AG08395 (cell line): Measurements from ENCODE around the gene HIVEP2.

Experiments
- DNase-seq: peaks from one replicate; pipeline ENCODE4 v3.0.0; 2012; ENCODE audit warnings: mixed read lengths, low spot score

Gene HIVEP2

DNA sequence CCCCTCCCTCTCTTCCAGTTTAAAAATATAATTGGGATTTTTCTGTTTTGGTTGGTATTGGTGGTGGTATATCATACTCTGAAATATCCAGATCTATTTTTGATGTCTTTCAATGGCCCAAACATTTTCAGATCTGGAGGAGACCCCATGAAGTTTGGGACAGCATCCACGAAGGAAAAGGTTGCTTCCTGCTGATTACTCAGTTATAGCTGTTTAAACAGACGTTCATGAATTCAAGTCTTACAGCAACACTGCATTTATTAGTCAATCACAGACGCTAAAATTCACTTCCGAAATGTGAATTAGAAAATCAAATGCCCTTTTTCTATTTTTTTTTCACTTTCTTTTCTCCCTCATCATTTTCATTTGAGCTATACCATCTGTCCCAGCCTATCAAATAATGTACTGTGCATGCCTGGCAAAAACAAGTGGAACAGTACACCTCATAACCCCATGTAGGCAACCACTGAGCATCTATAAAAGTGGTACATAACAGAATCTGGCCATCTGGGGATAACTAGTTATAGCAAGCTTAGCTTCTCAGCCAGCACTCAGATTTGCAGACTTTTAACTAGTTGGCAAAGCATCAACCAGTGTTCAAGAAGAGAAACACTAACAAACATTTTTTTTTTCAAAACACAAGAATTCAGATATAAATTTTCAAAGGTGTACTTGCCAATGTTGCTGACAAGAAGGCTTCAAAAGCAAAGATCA, 124.5 kb downstream of the HIVEP2 start:
- DNase-seq, result no peak

DNA sequence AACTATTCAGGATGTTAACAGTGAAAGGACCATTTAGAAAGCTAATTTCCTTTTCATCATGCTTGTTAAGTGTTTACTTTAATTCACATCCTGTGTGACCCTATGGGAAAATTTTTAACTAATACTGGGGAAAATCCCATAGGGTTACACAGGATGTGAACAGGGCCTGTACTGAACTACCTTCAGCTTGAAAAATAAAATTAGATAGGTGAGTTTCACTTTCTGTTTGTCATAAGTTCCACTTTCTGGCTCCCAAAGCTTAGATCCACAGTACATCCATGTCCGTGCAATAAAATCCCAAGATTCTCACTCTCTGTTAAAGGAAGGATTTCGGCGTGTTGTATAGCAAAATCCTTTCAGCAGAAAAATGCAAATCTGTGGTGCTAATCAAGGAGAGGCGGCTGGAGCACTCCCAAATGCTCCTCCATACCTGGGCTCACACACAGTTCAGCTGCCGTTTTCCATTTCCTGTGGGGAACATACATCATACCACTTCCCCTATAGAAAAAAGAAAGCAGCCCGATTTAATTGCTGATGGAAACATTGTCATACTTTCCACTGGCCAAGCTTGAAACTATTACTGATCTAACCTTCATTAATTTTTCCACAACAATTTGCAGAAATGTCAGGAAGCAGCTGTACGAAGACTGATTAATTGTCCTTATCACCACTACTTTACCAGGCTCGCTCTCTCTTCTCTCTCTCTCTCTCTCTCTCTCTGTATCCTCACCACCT, 125.2 kb downstream of the HIVEP2 start:
- DNase-seq, result no peak

DNA sequence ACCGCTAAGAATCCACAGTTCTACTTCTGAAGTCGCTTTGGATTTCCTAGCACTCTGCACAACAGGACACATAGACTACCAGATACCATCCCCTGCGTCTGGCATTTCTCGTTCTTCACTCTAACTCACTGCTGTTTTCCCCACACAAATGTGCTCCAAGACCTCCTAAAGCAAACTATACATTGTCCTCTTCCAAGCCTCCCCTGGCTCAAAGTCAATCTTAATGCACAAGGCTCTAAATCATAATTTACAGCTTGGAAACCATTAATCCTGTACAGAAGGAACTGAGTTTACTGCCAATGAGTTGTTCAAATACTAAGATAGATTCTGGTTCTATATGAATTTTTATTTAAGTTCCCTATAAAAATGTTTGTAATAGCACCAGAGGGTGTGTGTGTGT, 128.5 kb downstream of the HIVEP2 start:
- no peak for DNase-seq

DNA sequence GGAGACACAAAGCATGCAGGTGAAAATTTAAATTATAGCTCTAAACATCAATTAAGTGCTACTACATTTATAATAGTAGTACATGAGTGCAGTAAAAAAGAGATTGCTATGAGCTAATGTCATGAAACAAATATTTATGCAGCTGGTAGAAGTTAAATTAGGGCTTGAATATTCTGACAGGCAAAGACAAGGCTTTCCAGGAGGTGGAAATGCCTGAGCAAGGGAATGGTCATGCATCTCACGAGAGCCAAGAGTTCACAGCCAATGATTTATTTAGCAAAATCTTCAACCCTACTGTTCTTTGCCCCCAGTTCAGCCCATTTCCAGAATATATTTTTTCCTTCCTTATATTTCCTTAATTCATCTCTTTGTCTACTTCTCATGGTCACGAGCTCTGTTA, 128.9 kb downstream of the HIVEP2 start:
- no peak for DNase-seq

DNA sequence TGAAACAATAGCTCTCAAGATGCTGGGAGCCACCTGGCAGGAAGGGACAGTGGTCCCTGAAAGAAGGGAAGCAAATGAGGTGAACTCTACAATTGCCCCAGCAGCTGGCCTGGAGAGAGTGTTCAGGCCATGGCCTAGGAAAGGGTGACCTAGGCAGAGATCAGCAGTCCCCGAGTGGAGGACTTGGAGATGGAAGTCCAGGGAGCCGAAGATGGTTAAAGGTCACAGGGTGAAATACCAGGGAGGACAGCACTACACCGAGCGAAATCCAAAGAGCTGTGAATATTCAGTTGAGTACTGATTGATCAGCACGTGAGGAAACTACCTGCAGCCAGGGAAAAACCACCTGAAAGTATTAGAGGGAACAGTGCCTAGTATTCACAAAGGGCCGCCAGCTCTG, 133.1 kb downstream of the HIVEP2 start:
- DNase-seq, result no peak

DNA sequence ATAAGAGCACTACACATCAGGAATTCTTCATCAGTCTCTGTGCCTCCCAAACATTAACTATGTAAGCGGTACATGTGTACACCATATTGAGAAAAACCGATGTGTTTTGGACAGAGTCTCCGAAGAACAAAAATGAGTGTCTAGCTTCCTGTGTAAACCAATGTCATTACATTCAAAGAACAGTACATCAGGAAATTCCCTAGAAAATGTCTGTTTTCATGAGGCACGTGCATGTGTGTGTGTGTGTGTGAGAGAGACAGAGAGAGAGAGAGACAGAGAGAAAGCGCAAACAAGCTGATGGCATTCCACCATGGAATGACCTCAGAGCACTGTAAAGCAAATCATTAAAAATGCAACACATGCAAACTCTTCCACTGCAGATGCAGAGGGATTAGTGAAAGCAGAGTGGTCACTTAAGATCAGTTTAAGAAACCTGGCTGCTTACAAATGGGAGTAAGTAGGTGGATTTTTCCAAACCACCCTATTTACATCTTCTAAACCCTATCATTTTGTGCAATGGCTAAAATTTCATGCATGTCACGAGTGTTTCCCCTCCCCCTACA, 133.9 kb downstream of the HIVEP2 start:
- peak; percentile 39 for DNase-seq

DNA sequence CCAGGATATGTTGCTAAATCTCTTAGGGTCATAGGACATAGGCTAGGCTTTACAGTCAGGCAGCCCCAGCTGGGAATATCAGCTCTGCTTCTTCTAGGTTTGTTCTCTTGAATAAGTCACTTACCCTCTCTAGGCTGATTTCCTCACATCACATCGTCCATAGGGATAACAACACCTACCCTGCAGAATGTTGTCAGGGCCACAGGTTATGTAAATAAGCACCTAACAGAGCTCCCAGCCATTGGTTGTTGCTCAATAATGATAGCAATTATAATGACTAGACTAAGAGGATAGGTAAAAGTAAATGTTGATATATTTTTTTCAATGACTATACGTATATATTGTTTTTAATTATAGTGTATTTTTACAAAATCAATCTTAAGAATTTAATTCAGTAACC, 135.0 kb downstream of the HIVEP2 start:
- DNase-seq, result no peak

DNA sequence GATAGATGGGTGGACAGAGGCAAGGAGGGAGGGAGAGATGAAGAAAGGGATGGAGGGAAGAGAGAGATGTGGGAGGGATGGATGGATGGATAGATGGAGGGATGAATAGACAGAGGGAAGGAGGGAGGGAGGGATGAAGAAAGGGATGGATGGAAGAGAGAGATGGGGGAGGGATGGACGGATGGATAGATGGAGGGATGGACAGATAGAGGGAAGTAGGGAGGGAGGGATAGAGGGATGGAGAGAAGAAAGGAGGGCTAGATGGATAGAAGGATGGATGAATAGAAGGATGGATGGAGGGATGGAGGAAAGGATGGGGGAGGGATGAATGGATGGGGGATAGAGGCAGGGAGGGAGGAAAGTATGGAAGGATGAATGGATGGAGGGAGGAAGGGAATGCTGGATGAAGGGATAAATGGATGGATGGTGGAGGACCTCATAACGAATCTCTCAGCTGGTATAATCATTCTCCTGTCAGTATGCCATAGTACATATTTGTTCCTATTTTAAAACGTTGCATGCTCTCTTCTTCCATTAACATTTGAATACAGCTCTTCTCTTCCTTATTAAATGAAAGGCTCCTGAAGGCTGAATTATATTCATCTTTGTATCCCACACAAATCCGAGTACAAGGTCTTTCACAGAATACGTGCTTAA, 136.4 kb downstream of the HIVEP2 start:
- no peak for DNase-seq

DNA sequence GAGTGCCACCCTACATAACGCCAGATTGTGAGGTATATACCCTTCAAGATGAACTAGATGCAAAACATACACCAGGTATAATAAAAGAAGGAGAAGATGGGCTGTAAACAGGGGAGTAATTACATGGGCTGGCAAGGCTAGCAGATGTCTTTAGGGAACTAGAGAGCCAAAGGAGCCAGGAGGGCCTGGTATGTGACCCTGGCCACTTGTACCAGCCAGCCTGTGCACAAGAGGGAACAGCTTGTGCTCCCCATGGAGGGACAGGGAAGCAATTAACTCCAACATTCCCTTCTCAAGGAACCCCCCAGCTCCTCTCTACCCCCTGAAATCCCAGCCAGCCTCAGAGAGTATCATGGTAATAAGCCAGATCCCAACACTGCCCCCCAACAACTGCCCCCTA, 139.9 kb downstream of the HIVEP2 start:
- no peak for DNase-seq

DNA sequence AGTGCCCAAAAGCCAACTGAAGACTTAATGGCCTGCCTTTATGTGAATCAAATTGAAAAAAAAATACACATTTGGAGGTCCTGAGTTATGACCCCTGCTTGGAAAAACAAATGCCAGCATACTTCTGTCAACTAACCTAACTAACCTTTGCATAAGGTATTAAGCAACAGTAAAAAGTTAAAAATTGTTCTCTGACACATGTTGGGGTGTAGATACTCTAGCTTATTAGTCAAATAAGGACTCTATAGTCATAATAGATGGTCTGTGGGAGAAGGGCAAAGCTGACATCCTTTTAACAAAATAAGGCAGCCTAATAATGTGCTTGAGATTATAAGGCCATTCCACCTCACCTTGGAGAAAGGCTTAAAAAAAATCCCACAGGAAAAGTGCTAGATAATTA, 140.5 kb downstream of the HIVEP2 start:
- no peak for DNase-seq

DNA sequence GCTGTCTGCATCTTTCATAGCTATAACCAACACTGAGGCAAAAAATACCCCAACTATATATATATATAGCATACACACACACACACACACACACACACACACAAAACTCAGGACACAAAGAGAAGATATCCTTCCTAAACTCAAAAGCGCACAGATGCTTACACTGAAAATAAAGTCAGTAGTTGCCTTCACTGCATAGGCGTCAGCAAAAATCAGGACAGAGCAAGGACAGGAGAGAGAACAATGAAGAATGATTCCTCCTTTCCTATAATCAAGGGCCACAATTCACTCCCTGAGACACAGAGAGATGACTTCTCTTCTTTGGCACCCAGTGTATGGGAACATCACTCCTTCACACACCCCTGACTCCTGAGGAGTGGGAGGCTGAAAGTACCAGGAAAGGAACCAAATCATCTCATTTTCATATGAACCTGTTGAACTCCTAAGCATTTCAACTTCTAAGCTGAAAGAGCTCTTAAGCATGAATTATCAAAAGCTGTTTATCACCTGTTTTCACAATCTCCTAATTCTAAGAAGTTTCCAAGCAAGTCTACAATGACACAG, 141.4 kb downstream of the HIVEP2 start:
- DNase-seq, result no peak

DNA sequence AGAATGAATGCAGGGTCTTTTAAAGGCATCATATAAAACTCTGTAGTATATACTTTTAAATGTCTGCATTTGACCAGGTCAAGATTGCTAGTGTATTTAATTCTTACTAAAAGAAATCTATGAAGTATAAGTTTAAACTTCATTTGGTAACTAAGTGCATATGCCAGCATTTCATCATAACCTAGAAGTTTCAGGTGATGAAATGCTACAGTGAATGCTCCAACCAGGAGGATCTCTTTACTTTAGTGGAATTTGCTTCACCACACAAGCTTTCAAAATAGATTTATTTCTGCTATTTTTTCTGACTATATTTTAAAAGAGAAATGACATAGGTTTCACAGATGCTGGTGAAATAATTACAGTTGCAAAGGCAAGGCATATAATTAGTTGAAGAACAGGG, 141.9 kb downstream of the HIVEP2 start:
- no peak for DNase-seq

DNA sequence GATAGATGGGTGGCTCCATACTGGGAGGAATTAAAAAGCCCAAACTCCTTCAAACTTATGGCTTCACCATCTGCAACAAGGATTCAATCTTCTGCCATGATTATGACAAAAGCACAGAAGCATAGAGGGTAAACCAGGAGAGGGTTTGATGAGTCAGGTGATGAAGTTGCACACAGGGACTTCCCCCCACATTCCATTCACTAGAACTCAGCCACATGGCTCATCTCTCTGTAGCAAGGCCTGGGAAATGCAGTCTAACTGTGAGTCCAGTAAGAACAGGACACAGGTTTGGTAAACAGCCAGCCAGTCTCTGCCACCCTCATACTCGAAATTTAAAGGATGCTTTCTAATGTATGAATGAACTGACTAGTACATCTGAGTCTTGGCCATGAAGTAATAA, 142.9 kb downstream of the HIVEP2 start:
- DNase-seq, result peak; percentile 97

DNA sequence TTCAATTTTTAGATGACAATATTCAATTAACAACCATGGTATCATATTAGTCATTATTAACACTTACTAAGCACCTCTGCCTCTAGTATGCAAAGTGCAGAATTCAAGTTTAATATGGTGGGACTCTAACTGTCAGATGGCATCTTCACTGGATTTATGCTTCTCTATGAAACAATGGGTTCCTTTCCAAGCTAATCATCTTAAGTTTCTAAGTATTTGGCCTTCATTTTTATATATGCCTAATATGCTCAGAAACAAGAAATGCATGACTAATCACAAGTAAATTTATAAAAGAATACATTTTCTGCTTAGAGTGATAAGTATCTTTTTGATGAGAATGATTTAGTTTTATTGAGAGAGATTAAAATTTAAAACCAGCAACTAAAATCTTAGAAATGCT, 144.7 kb downstream of the HIVEP2 start:
- DNase-seq, result no peak

DNA sequence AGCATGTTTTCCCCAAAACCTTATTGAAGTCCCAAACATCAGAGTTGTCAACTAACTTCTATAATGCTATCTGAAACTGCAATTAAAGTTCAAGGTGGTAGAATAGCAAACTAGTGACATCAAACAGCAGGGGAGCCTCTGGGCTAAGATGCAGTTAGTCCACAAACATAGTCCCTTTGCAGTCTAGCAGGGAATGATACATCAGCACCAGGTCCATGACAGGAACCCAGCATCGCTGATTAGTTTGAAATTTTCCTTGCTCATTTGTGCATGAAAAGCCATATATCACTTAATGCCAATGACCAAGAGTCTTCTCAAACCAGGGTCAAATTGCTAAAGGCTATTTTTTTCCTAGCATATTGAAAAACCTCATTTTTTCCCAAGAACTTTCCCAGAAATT, 145.3 kb downstream of the HIVEP2 start:
- no peak for DNase-seq

DNA sequence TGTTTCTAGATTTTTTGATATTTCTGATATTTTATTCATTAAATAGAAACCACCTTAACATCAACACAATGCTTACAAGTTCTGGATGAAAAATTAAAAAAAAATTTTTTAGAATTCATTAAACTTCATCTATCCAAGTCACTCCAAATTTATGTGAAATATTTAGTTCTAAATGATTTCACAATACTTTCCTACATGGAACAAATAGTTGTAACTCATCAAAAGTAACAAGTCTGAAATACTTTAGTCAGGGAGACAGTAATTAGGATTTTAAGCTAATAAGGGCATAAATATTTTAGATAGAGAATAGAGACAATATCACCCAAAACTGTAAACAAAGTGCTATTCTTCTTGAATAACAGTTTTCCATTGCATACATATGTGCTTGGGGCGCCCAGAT, 147.8 kb downstream of the HIVEP2 start:
- no peak for DNase-seq

DNA sequence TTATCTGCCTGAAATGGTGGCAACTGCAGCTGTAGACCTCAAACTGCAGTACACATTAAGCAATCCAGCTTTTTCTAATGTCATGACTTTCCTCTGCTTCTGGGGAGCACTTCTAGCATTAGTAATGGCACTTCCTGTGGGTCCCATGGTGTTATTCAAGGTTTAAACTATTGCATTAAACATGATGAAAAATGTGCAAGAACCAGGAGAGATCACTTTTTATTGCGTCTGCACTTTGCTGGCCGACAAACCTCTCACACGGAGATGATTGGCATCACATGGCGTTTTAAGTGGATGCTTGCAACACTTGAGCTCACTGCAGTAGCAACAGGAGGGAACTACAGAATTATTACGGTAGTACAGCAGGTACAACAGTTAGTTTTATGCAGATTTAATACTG, 148.4 kb downstream of the HIVEP2 start:
- no peak for DNase-seq

DNA sequence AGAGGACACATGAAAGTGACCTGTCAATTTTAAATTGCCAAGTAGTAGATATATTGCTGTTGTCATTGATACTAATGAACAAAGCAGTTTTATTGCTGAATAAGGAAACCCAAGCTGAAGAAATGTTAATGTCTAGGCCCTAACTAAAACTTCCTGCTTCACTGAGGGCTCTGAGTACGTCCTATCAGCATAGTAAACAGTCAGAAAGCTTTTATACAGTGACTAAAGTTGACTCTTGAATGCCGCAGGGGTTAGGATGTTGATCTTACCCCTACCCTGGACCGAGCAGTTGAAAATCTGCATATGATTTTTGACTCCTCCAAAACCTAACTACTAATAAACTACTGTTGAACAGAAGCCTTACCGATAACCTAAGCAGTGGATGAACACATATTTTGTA, 149.0 kb downstream of the HIVEP2 start:
- DNase-seq, result no peak

DNA sequence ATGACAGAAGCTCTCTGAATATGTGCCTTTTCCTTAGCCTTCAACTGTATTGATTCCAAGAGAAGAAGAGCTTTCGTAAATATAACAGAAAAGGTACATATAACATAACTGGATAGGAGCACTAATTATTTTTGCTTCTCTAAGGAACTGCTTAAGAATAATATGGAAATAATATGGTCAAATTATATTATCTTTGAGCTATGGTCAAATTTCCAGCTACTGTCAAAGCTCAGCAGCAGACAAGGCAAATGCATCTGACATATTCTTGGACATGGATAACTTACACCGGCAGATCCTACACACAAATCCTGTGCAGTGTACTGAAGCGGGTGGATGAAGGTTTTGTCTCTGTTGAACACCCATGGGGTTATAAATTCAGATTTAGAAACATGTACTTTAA, 150.6 kb downstream of the HIVEP2 start:
- DNase-seq, result no peak

DNA sequence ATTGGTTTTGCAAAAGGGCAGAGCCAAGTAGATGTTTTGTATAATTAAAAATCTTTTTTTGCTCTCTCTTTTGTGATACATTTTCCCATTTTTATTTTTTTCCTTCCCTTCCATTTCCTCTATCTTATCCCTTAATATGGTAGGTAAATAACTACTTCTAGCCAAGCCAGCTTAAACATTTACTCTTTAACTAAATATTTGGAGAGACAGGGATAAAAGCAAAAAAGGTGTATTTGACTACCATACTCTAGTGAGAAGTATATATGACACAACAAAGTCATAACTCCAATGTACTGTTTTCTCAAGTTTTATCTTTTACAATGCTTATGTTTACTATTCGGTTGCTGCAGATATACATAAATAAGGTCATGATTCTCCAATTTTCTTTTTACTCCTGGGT, 154.7 kb downstream of the HIVEP2 start:
- DNase-seq, result no peak

DNA sequence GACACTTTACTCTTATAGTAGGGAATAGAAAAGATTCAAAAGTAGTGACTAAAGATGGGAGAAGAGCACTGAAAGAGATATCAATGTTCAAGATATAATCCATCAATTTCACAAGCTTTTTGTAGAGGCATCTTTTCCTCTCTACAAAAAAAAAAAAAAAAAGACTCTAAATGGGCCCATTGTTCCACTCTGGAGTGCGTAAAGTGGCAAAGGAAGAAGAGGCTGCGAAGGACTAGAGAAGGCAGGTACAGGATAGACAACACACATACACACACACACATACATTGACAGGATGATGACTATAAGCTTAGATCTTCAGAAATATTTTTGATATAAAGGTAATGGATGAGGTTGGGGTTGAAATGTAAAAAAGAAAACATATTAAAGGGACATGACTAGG, 157.6 kb downstream of the HIVEP2 start:
- DNase-seq, result no peak

DNA sequence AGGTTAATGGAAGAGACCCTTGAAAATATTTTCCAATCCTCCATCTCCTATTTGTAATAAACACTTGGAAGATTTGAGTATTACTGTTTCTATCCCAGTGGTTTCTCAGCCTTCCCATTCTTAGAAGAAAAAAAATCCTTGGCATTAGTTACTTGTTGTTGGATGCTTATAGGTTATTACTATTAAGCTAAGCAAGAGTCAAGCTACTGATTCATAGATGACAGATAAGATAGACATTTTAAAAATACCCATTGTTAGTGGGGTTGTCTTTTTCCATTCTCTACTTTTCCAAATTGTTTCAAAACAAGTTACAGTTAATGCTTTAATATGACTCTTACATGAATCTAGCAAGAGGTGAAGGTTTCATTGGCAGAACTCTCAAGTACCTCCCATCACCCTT, 158.5 kb downstream of the HIVEP2 start:
- DNase-seq, result no peak

DNA sequence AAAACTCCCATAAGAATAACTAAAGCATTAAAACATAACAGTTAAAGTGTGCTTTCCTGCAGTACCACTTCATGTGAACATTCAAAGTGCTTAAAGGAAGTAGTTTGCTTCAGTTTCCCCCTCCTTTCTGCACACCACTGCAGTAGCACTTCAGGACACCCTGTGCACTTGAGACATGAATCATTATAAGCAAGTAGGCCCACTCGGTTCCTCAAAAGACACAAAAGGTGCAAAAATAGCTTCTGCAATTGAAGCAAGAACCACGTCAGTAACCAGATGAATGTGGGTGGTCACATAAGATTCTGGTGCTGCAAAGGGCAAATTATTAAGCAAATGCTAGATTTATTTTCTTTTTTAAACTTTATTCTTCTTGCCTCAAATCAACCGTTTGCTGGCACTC, 160.6 kb downstream of the HIVEP2 start:
- no peak for DNase-seq
